Ecto neural progenitor cell (in vitro differentiated cells): ENCODE data around the gene CMTM1.

Experiments used
- DNase-seq: peaks from one replicate; pipeline ENCODE4 v3.0.0-alpha.2; 2018; ENCODE audit warnings: low spot score

CMTM1 gene

DNA sequence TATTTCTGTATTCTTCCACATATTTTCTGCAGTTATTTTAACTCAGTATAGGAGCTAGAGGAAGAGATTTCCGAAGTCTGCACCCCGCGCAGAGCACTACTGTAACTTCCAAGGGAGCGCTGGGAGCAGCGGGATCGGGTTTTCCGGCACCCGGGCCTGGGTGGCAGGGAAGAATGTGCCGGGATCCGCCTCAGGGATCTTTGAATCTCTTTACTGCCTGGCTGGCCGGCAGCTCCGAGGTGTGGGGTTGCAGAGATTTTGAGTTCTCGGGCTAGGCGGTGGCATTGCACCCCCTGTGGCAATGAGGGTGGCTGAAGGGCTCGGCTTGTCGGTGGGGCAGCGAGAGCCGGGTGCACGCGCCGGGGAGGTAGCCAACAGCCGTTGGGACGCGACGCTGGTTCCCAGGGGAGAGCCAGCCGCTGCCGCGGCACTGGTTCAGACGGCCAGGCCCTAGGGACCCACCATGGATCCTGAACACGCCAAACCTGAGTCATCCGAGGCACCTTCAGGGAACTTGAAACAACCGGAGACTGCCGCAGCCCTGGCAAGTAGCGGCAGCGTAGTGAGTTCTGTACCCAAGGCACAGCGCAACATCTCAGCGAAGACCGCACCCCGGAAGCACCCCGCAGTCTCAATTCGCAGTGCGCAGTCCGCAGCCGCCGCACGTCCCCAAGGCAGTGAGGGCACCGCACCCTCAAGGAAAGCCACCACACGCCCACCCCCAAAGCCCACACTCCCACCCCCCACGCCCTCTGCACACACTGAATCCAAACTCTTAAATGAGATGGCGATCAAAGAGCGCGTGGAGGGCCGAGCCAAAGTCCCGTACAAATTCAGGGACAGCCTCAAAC, at the start of gene CMTM1:
Gene CMTM1 (plus strand): TSS at position 389 of the 851 bp plus-strand sequence. CDS start 75 bp downstream, at position 464.
- no peak for DNase-seq

GRCh38 chr16:66516509-66516807, 49.8 kb upstream of the CMTM1 start:
- DNase-seq = no peak

DNA sequence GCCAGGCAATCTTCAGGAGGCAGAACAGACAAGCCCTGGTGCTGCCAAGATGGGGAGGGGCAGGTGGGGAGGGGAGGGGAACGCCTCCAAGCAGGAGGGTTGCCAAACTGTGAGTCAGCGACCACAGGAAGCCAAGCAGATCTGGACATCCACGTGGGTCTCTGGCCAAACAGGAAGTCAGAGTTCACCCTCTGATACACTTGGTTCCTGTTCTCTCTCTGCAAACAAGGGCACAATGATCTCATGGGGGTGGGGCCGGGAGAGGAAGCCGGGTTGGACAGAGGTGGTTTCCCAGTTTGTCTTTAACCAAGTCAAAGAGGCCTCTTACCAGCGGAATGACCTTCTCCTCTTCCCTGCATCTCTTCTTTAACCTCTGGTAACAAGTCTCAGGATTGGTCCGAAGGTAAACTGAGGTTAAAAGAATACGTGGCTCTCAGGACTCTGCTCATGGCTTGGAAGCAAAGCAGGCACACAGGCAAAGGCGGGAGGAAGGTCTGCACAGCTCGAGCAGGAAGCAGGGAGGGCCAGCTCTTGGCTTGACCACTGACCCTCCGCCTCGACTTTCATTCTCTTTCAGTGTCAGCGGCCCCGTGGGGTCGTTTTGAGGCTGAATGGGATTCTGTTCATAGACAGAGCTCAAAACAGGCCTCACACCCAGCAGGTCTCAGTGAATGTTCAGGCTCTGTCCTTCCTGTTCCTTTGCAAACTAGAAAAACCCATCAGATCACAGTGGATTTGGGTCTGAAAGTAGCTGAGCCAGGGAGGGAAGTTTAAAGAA, 49.2 kb upstream of the CMTM1 start:
- no peak for DNase-seq

- no peak for DNase-seq
Measured at GRCh38 chr16:66517586-66518263, 48.5 kb upstream of the CMTM1 start.

- no peak for DNase-seq
Measured at GRCh38 chr16:66519482-66520373, 46.5 kb upstream of the CMTM1 start.

DNA sequence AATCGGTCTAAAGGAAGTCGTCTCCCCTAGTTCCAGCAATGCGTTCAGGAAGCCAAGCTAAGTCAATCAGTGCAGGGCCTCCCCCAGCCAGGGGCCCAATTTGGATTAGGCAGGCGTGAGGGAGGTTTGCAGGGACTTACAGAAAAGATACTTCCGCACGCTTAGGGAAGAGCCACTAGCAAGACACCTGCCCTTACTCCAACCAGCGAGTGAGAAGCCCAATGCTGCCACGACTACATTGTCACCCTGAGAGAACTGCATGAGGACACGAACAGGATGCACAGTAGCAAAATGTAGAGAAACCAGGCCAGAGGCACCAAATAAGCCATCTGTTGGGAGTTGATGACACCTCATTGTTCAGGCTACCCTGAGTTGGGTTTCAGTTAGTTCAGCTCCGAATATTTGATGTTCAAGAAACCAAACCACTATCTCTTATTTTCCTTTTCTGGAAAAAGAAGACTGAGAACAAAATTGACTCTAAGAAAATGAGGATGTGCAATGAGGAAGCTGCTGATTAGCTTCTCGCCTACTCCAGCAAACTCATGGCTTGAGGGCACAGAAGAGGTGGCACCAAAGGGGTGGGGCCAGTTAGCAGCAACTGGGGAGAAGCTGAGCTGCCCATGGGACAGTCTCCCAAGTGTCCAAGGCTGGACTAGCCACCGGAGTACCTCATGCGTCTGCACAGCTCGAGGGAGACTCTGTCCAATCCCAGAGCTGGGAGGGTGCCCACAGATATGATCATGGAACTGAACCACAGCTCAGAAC, 45.7 kb upstream of the CMTM1 start:
- DNase-seq = no peak

DNA sequence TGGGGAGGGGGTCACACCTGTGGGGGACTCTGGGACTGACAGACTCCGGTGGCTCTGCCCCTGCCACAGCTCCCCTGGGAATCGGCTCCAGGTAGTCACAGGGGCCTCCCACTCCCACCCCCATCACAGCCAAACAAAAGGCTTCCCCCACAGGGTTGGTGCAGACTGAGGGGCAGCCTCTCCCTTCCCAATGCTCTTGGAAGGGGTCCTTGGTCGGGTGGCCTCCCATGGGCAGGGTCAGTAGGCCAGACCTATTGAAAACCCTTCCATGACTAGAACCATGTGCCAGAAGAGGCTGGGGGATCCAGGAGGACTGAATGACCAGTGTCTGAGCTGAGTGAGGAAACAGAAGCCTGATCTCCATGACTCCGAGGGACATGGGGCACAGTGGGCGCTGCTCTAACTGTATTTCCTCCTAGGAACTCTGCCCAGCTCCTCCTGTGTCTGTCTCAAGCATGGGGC, 45.0 kb upstream of the CMTM1 start:
- no peak for DNase-seq

- DNase-seq = no peak
Measured at GRCh38 chr16:66521951-66522771, 44.1 kb upstream of the CMTM1 start.

GRCh38 chr16:66522816-66523590, 43.2 kb upstream of the CMTM1 start:
- DNase-seq = no peak

DNA sequence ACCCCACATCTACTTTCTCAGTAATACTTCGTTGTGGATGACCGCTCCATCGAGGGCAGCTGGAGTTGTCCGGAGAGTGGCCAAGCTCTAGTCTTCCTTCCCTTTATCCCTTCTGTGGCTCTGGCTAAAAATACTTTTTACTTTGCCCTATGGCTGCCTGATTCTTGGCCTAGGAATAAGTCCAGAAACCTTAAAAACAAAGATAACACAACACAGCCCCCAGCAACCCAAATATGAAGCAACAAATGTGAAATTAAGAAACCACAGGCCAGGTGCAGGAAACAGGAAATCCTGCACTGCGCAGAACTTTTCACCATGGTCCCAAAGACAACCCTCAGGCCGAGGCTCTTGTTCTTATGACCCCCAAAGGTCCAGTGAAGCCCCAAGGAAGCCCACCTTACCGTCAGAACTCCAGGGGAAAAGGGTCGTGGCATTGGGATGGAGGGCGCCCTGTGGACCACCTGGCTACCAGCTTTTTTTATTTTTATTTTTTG, 42.3 kb upstream of the CMTM1 start:
- no peak for DNase-seq

GRCh38 chr16:66524601-66525164, 41.6 kb upstream of the CMTM1 start:
- DNase-seq = no peak

DNA sequence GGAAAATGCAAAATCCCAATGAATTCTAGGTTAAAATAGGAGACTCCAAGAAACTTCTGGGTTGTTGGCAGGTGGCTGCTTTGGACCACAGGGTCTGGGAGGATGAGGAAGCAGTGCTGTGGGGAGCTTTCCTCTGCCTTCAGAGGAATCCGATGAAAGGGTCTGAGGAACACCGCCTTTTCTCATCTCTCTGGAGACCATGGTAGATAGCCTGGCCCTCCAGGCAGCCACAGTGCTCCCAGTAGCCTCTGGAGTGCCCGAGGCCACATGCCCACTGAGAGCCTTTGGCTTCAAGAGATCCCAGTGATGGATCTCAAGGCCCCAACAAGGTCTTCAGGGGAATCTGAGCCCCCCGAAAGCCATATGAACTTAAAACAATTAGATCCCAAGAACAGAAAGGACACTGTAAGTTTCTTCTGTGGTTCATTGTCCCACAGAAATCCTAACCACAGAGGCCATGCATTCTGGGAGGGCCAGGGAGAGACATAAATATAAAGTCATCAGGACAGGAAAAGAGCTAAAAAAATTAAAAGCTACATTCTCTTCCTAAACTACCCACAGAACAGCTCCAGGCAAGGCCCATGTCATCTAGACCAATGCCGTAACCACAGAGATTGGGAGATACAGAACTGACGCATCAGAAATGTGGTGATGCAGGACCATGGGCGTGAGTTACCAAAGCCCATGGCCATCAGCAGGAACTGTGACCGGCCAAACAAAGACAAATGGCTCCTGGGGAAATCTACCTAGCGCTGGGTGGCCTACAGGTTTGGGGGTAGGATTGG, 40.7 kb upstream of the CMTM1 start:
- DNase-seq = no peak

DNA sequence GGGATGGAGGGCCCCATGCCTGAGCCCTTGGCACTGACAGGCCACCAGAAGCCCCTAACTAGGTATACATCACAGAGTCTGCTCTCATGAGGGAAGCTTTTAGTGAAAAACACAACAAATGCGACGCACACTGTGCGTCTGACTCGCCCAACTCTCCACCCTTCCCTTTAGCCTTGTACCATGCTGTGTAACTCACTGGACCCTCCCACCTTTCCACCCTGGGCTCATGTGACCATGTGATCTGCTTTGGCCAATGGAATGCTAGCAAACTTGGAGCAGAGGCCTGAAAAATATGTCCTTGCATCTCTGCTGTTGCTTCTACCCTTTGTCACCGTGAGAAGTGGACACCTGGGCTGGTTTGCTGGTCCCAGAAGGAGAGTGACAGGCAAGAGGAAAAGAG, 37.9 kb upstream of the CMTM1 start:
- DNase-seq = no peak

GRCh38 chr16:66529475-66529874, 36.8 kb upstream of the CMTM1 start:
- DNase-seq = no peak

- DNase-seq = no peak
Measured at GRCh38 chr16:66534376-66534799, 31.9 kb upstream of the CMTM1 start.

GRCh38 chr16:66536525-66536924, 29.7 kb upstream of the CMTM1 start:
- DNase-seq = no peak

- no peak for DNase-seq
Measured at GRCh38 chr16:66537236-66537635, 29.0 kb upstream of the CMTM1 start.

GRCh38 chr16:66538910-66539309, 27.3 kb upstream of the CMTM1 start:
- no peak for DNase-seq
